ENCODE data around the gene EMCN.

EMCN gene

GRCh38 chr4:100555611-100556337 is 38.0 kb upstream of the EMCN start:
- Histone ChIP-seq H3K9me2 (replicated peaks; ENCODE audit: insufficient read depth, low read length) (no peaks in the 10 kb centered on the region), H3K36me3 (ENCODE audit: low read length) (no peaks in the 10 kb centered on the region), H2AFZ (ENCODE audit: low read depth, low read length, severe bottlenecking) (no peak overlapping the region), H4K20me1 (ENCODE audit: low read depth, low read length) (no peaks in the 10 kb centered on the region), H3K27me3 (ENCODE audit: low read length) (no peaks in the 10 kb centered on the region), H3K9ac (ENCODE audit: low read length) (no peak overlapping the region), H3K4me3 (ENCODE audit: insufficient read depth, low read length, poor library complexity, severe bottlenecking) (no peak overlapping the region), H3K27ac (ENCODE audit: low read depth, low read length) (no peak overlapping the region), H3K4me2 (ENCODE audit: low read depth, low read length, poor library complexity, severe bottlenecking) (no peak overlapping the region), H3K79me2 (ENCODE audit: insufficient read depth, low read length) (no peaks in the 10 kb centered on the region), H3F3A (ENCODE audit: insufficient read depth) (no peaks in the 10 kb centered on the region), H3K9me3 (ENCODE audit: insufficient read depth, low read length) (no peaks in the 10 kb centered on the region)
- TF ChIP-seq, protein P1, sequence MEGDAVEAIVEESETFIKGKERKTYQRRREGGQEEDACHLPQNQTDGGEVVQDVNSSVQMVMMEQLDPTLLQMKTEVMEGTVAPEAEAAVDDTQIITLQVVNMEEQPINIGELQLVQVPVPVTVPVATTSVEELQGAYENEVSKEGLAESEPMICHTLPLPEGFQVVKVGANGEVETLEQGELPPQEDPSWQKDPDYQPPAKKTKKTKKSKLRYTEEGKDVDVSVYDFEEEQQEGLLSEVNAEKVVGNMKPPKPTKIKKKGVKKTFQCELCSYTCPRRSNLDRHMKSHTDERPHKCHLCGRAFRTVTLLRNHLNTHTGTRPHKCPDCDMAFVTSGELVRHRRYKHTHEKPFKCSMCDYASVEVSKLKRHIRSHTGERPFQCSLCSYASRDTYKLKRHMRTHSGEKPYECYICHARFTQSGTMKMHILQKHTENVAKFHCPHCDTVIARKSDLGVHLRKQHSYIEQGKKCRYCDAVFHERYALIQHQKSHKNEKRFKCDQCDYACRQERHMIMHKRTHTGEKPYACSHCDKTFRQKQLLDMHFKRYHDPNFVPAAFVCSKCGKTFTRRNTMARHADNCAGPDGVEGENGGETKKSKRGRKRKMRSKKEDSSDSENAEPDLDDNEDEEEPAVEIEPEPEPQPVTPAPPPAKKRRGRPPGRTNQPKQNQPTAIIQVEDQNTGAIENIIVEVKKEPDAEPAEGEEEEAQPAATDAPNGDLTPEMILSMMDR (IDR thresholded peaks at IDR 0.05; ENCODE audit: insufficient read depth, low read length, poor library complexity, severe bottlenecking), result no peak
- TF ChIP-seq EZH2phosphoT487 (conservative IDR thresholded peaks at IDR 0.05; ENCODE audit: low read length), result no peak

GRCh38 chr4:100548200-100548560 is 30.4 kb upstream of the EMCN start:
- no peak overlapping the region for H3K27ac ChIP-seq (ENCODE audit: low read depth, low read length)

DNA sequence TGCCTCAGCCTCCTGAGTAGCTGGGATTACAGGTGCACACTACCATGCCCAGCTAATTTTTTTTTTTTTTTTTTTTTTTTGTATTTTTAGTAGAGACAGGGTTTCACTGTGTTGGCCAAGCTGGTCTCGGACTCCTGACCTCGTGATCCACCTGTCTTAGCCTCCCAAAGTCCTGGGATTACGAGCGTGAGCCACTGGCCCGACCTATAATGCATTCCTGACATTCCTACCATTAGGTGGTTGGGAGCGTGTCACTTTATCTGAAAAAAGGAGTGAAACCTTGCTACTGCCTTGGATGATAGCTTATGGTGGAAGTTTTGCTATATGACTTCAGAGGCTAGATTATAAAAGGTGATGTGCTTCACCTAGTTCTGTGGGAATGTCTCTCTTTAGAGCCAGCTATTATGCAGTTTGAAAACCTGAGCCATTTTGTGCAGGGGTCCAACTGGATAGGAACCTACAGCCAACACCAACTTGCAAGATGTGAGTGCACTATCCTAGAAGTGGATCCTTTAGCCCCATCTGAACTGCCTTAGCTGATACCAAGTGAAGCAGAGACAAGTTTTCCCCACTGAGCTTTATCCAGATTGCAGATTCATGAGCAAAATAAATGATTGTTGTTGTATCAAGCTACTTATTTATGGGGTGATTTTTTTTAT is 29.8 kb upstream of the EMCN start:
- TF ChIP-seq, protein P1 (IDR thresholded peaks at IDR 0.05; ENCODE audit: insufficient read depth, low read length, poor library complexity, severe bottlenecking), result no peak
- no peak for TF ChIP-seq EZH2phosphoT487 (conservative IDR thresholded peaks at IDR 0.05; ENCODE audit: low read length)
- Histone ChIP-seq H3K4me2 (ENCODE audit: low read depth, low read length, poor library complexity, severe bottlenecking) (no peak overlapping the region), H4K20me1 (ENCODE audit: low read depth, low read length) (no peaks in the 10 kb centered on the region), H3K79me2 (ENCODE audit: insufficient read depth, low read length) (no peaks in the 10 kb centered on the region), H3K9me2 (replicated peaks; ENCODE audit: insufficient read depth, low read length) (no peaks in the 10 kb centered on the region), H2AFZ (ENCODE audit: low read depth, low read length, severe bottlenecking) (no peak overlapping the region), H3K36me3 (ENCODE audit: low read length) (no peaks in the 10 kb centered on the region), H3K27me3 (ENCODE audit: low read length) (no peaks in the 10 kb centered on the region), H3K9me3 (ENCODE audit: insufficient read depth, low read length) (no peaks in the 10 kb centered on the region), H3K4me3 (ENCODE audit: insufficient read depth, low read length, poor library complexity, severe bottlenecking) (no peak overlapping the region), H3F3A (ENCODE audit: insufficient read depth) (no peaks in the 10 kb centered on the region), H3K27ac (ENCODE audit: low read depth, low read length) (no peak overlapping the region), H3K9ac (ENCODE audit: low read length) (no peak overlapping the region)

More at GRCh38 chr4:100548200-100548560, 30.4 kb upstream of the EMCN start:
- no peak for TF ChIP-seq EZH2phosphoT487 (conservative IDR thresholded peaks at IDR 0.05; ENCODE audit: low read length)
- TF ChIP-seq, protein P1 (IDR thresholded peaks at IDR 0.05; ENCODE audit: insufficient read depth, low read length, poor library complexity, severe bottlenecking), result no peak
- no peaks in the 10 kb centered on the region for H3K79me2 ChIP-seq (ENCODE audit: insufficient read depth, low read length)
- no peaks in the 10 kb centered on the region for H3F3A ChIP-seq (ENCODE audit: insufficient read depth)
- H3K27me3 ChIP-seq (ENCODE audit: low read length), result no peaks in the 10 kb centered on the region
- H2AFZ ChIP-seq (ENCODE audit: low read depth, low read length, severe bottlenecking), result no peak overlapping the region
- no peaks in the 10 kb centered on the region for H3K9me2 ChIP-seq (replicated peaks; ENCODE audit: insufficient read depth, low read length)
- H3K9ac ChIP-seq (ENCODE audit: low read length), result no peak overlapping the region
- H3K36me3 ChIP-seq (ENCODE audit: low read length), result no peaks in the 10 kb centered on the region
- no peaks in the 10 kb centered on the region for H4K20me1 ChIP-seq (ENCODE audit: low read depth, low read length)
- H3K4me3 ChIP-seq (ENCODE audit: insufficient read depth, low read length, poor library complexity, severe bottlenecking), result no peak overlapping the region
- H3K9me3 ChIP-seq (ENCODE audit: insufficient read depth, low read length), result no peaks in the 10 kb centered on the region
- H3K4me2 ChIP-seq (ENCODE audit: low read depth, low read length, poor library complexity, severe bottlenecking), result no peak overlapping the region

Data from SU-DHL-6 (cell line).